Measurements from ENCODE around the gene TTLL12.

The TTLL12 gene

DNA sequence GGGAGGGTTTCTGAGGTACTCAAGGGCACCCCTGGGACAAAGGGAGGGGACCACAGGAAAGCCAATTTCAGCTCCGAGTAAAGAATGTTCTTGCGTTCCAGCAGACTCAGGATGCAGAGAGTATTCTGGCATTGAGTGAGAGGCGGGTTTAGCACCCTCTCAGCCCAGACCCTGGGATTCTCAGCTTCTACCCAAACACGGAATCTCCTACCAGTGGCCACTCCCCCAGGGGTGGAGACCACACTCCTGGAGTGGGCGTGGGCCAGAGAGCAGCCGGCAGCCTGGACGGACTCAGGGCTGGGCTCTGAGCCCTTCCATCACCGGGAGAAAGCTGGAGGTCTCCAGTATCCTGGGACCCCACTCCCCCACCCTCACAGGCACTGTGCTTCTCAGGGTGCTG lies 26.1 kb upstream of the TTLL12 start:
- DNase-seq = no peak

DNA sequence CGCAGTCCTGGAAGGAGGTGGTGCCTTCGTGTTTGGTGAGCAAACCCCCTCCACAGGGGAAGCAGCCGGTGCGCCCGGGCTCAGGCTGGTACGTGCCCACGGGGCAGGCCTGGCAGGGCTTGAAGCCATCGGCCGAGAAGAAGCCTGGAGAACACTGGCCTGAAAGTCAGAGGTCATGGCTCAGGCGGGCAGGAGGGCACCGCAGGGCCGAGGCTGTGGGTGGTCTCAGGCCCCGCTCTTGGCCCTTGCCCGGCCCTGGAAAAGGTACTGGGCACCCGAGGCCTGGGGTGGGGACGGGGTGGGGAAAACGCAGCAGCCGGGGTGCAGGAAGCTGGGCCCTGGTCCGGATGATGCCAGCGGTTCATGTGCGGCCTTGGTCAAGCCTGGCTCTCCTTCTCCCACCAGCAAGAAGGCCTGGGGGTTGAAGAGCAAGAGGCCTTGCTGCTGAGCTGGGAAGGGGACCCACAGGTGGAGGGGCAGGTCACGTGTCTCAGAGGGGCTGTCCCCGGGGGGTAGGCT lies 25.6 kb upstream of the TTLL12 start:
- DNase-seq = no peak

DNA sequence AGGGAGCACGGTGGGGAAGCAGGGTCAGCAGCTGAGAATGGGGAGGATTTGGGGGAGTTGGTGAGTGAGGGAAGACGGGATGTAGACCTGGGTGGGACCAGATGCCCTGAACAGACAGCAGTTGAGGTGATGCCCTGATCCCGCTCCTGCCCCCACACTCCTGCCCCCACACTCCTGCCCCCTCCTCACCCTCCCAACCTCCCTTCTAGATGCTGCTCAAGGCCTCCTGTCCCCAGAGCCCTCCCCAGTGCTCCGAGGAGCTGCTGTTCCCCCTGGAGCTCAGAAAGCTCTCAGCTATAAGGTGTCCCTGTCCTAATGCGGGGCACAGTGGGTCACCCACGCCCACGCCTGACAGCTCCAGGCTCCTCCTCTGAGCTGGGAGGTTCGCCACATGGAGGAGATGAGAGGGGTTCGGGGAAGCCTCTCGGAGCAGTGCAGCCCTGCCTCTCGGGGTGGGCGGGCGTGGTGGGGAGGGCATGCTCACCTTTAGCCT lies 25.1 kb upstream of the TTLL12 start:
- DNase-seq = no peak

DNA sequence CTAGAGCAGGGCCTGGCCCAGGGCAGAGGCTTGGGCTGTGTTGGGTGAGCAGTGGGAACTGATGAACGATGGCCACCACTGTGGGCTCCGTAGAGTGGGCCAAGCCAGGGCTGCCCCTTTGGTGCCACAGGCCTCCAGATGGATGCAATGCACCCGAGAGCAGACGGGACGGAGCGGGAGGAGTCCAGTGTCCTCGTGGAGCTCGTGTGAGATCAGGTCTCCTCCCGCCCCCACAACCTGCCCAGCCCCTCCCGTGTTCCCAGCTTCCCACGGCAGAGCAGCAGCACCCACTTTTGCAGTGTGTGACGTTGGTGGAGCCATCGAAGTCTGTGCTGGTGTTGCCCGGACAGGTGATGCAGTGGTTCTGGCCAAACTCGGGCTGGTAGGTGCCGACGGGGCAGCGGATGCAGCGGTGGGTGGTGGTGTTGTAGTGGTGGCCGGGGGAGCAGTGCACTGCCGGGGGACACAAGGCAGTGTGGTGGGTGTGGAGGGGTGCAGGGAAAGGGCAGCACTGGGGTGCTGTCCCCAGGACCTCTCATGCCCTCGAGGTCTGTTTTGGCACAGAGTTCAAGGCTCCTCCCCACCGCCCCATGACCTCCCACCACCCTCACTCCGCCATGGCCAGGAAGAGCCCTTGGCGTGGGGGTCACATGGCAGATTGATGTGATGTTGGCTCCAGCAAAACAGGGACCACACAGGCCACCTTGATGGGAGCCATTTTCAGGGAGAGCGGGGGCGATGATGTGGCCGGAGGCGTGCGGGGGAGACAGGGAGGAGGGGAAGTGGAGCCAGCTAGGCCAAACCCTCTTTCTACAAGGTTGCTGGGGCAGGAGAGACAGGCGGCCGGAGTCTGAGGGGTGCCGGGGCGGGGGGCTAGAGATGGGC lies 23.9 kb upstream of the TTLL12 start:
- no peak for DNase-seq

DNA sequence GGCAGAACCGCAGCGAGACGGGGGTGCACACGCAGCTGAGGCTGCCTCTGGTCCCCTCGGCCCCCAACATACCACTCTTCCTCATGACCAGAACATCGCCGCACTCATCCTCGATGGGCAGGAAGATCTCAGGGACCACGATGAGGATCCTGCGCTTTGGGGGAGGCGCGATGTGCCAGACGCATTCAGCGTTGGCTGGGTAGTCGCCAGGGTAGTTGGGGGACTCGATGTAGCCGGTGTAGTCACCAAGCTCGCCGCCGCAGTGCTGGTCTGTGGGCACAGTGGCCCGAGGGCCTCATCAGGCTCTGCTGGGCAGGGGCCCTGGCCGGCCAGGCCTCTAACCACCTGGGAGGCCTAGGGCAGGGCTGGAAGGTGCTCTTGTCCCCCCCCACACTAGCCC lies 23.0 kb upstream of the TTLL12 start:
- no peak for DNase-seq

DNA sequence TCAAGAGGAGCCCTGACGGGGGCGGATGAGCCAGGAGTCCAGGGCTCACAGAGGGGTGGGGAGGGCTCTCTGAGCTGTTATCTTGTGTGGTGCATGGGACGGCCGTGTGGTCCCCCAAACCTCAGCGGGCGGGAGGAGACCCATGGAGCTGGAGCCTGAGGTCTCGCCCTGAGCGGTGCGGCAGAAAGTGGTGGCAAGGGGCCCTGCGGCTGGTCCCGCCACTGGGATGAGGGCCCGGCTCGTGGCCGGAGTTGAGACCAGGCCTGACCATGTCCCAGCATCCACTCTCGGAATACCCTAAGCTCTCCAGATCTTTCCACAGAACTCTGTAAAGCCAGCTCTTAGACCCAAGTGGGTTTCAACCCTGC lies 22.6 kb upstream of the TTLL12 start:
- no peak for DNase-seq

DNA sequence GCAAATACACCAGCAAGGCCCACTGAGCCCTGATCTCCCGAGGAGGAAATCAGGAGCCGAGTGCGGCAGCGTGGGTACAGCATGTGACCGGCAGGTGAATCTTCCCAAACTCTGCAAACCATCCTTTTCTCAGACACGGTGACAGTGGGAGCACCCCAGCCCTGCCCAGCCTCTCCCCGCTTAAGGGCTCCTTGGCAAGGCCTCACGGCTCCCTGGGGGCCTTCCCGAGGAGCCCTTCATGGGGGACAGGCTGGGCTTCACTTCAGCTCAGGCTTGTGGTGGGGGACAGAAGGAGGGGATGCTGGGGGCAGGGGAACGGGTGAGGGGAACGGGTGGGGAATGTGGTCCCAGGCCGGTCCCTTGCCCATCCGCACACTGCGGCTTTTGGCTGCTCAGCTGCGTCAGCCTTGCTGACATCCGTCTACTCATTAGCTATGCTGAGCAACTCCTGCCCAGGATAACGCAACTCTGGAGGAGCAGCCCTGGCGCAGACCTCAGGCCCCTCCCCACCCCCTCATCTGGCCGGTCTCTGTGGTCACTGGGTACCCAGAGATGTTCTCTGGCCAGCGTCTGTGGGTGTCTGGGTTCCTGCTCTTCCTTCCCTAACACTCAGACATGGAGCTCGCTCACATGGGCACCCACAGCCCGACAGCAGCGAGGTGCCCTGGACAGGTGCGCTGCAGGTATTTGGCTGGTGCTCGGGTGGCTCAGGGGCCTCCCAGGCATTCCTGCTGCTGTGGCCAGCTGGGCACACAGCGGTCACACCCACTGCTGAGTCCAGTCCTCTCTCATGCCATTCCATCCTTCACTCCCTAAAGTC lies 22.0 kb upstream of the TTLL12 start:
- DNase-seq = no peak

DNA sequence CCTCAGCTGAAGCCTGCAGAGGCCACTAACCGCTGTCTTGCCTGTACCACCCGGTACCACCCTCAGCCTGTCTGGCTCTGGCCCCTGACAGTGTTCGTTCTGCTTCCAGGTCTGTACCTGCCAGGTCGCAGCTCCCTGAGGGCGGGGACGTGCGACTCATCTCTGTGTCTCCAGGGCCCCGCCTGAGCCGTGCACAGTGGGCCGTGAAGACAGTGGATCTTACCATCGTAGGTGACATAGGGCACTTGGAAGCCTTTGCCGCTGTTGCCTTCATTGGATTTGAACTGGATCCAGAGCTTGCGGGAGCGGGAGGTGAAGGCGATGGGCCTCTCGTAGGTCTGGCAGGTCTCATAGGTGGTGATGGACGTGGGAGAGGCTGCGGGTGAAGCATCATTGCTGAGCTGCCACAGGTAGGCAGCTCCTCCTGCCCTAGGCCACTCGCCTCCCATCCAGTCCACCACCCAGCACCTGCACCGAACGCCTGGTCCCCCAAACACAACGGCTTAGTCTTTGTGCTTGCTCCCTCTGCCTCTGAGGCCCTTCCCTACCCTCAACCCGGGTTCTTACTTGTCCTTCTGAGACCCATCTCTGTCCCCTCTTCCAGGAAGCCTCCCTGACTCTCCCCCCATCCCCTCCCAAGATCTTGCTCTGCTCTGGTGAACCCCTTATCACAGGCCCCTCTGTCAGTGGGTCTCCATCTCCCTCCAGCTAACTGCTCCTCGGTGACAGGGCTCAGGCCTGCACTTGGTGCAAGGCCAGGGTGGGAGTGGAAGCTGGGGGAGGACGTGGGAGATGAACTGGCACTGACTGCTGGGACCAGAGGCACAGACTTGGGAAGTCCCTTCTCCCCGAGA lies 21.1 kb upstream of the TTLL12 start:
- no peak for DNase-seq

DNA sequence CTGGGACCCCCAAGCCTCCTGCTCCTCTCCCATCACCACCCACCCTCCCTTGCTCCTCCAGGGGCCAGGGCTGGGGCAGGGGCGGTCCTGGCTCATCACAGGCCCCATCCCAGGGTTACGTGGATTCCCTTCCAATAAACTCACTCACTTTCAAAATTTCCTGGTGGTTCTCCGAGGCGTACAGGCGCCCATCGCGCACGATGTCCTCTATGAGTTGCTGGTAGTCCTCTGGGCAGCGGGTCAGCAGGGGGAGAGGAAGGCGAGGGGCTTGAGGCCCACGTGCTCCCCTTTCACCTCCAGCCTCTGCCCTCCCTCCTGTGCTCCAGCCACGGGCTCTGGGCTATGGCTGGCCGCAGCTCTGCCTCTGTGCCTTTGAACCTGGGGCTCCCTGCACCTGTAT lies 20.5 kb upstream of the TTLL12 start:
- no peak for DNase-seq

DNA sequence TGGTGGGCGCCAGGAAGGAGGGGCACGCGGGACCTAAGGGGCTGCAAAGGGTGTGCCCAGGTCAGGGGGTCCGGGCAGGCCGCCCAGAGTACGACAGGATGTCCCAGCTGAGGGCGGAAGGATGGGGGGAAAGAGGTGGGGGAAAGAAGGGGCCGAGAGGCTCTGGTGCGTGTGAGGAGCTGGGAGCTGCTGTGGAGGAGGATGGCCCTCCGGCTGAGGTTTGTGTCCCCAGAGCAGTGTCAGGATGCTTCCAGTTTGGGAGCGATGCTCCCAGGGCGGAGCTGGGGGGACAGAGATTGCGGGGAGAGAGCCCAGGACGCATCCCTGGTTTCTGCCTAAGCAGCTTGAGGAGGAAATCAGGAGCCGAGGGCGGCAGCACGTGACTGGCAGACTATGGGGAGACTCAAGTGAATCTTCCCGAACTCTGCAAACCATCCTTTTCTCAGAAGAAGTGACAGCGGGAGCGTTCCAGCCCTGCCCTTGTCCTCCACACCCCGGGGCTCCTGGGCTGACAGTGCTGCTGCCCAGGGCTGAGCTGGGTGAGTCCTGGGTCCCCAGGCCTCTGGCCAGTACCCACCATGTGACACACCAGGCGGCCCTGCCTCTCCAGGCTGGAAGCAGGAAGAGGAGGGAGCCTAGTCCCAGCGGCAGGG lies 19.7 kb upstream of the TTLL12 start:
- DNase-seq = no peak

DNA sequence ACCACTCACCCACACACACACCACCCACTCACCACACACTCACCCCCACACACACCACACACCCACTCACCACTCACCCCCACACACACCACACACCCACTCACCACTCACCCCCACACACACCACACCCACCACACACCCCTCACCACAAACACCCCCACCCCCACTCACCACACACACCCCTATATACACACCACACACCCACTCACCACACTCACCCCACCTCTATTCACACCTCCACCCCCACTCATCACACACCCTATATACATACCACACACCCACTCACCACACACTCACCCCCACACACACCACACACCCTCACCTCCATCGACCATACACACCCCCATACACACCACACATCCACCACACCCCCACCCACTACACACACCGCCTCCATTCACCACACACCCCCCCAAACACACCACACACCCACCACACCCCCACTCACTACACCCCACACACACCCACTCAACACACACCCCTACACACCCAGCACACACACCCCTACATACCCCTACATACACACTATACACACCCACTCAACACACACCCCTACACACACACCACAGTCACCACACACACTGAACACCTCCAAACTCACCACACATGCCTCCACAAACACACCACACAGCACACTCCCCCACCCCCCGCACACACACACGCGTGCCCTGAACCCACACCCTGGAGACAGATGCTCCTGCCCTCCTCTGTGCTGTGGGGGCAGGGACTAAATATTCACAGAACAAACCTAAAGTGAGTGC lies 19.0 kb upstream of the TTLL12 start:
- DNase-seq = no peak

DNA sequence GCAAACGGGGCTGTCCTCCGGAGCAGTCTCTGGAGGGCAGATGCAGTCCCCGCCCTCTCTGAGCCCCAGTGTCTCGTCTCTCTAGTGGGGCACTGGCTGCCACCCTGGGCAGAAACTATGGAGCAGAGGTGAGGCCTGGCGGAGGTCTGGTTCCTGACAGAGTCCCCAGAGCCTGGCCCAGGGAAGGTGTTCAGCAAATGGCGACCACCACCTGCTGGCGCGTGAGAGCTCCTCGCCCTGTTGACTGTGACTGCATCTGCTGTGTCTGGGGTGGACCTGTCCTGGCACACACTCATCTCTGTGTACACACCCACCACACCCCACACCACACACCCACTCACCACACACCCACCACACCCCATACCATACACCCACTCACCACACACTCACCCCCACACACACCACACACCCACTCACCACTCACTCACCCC lies 18.3 kb upstream of the TTLL12 start:
- DNase-seq = no peak

DNA sequence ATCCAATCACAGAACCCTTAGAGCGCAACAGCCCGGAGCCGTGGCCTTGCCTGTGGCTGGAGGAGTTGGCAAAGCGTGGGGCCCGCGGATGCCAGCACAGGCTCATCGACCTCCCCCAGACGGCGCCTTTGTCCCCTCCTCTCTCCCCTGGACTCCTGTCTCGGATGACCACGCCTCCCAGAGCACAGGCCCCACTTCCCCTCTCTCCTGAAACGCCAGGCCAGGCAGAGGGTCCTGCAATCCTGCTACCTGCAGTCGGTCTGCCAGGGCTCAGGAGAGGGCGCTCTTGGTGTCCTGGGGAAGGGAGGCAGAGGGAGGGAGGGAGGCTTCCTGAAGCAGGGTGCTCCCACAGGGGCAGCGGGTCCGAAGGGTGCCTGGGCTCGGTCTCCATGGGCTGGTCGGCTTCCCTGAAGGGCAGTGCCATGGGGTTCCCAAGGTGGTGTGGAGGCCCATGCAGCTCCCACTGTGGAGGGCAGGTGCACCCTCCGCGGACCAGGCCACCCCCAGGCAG lies 16.6 kb upstream of the TTLL12 start:
- no peak for DNase-seq

DNA sequence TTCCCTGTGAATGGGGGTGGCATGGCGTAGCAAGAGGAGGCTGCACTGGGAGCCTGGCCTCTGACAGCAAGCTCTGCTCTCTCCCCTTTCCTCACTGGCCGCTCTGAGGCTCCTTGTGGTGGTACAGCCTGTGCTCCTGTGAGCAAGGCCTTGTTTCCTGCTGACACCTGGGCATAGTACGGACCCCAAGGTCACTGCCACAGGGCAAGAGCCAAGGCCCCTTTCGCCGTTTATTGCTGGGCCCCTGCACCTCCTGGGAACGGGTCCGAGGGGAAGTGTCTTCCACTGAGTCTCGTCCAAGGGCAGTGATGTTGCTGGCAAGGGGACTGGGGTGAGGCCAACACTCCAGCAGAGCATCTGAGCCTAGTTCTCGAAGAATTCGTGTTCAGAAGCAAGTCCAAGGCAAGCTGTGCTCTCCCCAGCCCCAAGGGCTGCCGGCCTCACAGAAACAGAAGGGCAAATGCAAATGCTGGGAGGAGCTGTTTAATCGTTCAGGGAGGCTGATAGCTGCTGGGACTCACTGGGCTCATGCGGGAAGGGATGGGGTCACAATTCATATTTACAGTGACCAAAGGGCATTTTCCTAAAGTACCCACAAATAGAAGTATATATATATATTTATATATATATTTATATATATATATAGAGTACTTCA lies 15.9 kb upstream of the TTLL12 start:
- DNase-seq = no peak

DNA sequence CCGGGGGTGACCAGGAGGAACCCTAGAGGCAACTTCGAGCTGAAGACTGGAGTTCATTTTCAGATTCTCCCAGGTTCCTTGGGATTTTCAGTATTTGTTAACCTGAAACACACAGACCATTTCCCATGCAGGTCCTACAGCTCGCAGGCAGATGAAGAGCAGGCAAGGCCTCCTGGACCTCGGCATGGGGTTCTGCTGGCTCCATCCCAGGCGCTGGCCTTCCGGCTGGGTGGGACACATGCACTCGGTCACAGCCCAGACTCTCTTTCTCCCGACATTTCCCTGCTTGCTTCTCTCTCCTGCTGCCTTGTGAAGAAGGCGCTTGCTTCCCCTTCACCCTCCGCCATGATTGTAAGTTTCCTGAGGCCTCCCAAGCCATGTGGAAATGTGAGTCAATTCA lies 15.4 kb upstream of the TTLL12 start:
- no peak for DNase-seq

DNA sequence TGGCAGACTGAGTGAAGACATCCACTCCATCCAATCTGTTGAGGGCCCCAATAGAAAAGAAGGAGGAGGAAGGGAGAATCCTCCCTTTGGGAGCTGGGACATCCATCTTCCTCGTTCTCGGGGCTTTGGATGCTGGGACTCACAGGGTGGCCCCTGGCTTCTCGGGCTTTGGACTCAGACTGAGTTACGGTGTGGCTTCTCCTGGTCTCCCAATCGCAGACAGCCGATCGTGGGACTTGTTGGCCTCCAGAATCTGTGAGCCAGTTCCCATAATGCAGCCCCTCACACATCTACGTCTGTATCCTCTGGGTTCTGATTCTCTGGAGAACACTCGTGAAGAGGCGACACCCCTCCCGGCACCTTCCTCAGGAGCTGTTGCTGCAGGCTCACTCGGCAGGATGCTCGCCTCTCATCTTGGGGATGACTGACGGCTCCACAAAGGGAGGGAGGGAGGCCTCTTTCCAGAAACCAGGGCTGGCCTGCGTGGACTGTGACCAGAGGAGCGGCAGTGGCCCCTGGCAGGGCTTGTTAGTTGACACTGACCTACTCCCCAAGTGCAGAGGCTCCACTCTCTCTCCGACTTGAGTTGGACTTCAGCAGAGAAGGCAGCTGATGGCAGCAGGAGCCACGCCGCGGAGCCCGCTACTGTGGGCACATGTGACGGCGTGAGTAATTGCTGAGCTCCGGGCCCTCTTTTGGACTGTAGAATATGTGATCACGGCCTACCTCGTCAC lies 14.7 kb upstream of the TTLL12 start:
- no peak for DNase-seq

DNA sequence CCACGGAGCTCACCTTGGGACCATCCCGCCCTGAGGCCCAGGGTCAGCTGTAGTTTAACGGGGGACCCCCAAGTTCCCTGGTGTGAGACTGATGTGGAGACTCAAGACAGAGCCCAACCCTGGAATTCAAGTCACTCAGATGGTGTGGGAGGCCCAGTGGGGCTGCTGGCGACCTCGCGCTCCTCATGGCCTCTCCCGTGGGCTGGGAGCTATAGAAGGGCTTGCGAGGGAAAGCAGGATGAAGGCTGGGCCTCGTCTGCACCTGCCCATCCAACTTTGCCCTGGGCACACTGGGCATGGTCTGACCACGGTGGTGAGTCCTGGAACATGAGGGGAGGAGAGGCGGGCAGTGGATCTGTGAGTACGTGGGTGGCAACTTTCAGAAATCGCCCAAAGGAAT lies 13.6 kb upstream of the TTLL12 start:
- DNase-seq = no peak

DNA sequence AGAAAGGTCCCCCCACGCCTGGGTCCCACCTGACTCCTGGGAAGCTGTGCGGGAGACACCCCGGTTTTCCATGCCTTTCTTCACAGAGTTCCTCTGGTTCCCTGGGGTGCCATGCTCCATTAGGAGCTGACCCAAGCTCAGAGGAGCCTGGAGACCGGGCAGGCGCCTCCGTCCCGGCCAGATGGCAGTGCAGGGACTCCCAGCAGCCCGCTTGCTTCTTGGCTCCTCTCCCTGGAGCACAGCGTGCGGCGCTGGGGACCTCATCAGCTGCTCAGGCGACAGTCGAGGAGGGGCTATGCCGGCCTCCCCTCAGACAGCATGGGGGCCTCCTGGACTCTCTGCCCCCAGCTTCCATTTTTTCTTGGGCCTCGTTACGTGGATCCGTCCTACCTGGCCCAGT lies 13.1 kb upstream of the TTLL12 start:
- no peak for DNase-seq

DNA sequence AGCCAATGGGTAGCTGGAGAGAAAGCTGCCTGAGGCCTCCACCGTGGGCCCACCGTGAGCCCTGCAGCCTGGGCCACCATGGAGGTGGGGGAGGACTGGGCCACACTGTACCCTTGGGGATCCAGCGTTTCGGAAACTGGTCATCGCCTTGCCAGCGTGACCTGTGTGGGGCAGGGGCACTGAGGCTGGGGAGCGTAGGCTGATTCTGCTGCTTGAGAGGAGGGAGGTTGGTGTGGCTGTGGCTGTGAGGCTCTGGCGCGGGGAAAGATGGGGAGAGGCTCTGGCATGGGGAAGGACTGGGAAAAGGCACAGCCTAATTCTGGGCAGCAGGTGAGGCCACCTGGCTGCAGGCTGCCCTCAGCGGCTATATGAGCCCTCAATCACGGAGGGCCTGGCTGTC lies 12.6 kb upstream of the TTLL12 start:
- no peak for DNase-seq

DNA sequence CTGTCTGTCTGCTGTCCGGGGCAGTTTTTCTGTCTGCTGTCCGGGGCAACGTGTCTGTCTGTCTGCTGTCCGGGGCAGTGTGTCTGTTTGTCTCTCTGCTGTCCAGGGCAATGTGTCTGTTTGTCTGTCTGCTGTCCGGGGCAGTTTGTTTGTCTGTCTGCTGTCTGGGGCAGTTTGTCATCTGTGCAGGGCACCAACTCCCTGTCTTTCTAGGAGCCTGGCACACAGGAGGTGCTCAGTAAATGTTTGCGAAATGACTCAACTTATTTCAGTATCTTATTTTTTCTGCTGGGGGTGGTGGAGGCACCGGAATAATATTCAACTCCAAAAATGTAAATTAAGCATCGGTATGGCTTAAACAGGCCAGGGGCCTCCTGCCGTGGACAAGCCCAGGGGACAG lies 12.0 kb upstream of the TTLL12 start:
- no peak for DNase-seq
